ENCODE results near the gene PRICKLE2.

- TF ChIP-seq RARB (CRISPR knock-in tag; IDR thresholded peaks at IDR 0.05): no peak
- no peak for TF ChIP-seq ZFP30 (CRISPR knock-in tag; IDR thresholded peaks at IDR 0.05)
- no peak for TF ChIP-seq POU6F1 (CRISPR knock-in tag; IDR thresholded peaks at IDR 0.05; ENCODE audit: borderline replicate concordance, low read depth)
- TF ChIP-seq TCF4 (CRISPR knock-in tag; IDR thresholded peaks at IDR 0.05; ENCODE audit: borderline replicate concordance): no peak
- TF ChIP-seq SNAI2 (CRISPR knock-in tag; IDR thresholded peaks at IDR 0.05): no peak
- TF ChIP-seq TOX (CRISPR knock-in tag; IDR thresholded peaks at IDR 0.05; ENCODE audit: borderline replicate concordance): no peak
Measured at GRCh38 chr3:64196236-64196929, 28.9 kb downstream of the PRICKLE2 start.

Measured in SK-N-SH treated with all-trans-retinoic acid at 6 μM for 48 hours (cell line).